Esophagus muscularis mucosa (tissue), 2 donors: ENCODE data around the gene CYP51A1.

Source experiments
- POLR2A ChIP-seq: fragments of 450-650 bp; IDR thresholded peaks from one replicate; pipeline ENCODE4 v1.6.1; 2017; ENCODE audit warnings: antibody characterized with exemption, moderate library complexity, mild to moderate bottlenecking, low read depth
- POLR2AphosphoS5 ChIP-seq, 2 donors: sonication (generic); formaldehyde crosslinking; IDR thresholded peaks; one replicate each; pipeline ENCODE4 v1.6.1; 2017; ENCODE audit warnings: antibody characterized with exemption in 2 of 2

- TF ChIP-seq POLR2A, result no peak
- no peak for TF ChIP-seq POLR2AphosphoS5 (IDR thresholded peaks at IDR 0.05)
Observed at GRCh38 chr7:92155108-92155739, 20.9 kb upstream of the CYP51A1 start.
